Muscle layer of colon (tissue), 2 donors: ENCODE measurements around the gene TANGO6.
A peak's percentile ranks its signal among the peaks of the same experiment; 100 is the strongest.
"Not testable (repeated sequence)": the region's sequence is repeated elsewhere in the genome, so short reads cannot be mapped to it uniquely, and the experiment has no call there.

Source experiments
- H3K27ac ChIP-seq: one replicate; pipeline ENCODE4 v1.7.0; 2013; ENCODE audit warnings: low read depth, mild to moderate bottlenecking, low read length, moderate library complexity
- H3K27me3 ChIP-seq, 2 donors: one replicate each; pipeline ENCODE4 v1.7.0; 2013; ENCODE audit warnings: low read length in 2 of 2, mild to moderate bottlenecking in 2 of 2; ENCODE audit not compliant: insufficient read depth in 2 of 2, control insufficient read depth in 1 of 2
- H3K36me3 ChIP-seq: one replicate; pipeline ENCODE4 v1.7.0; 2013; ENCODE audit warnings: mild to moderate bottlenecking, low read length; ENCODE audit not compliant: insufficient read depth
- H3K4me1 ChIP-seq: one replicate; pipeline ENCODE4 v1.7.0; 2013; ENCODE audit warnings: mild to moderate bottlenecking, low read length; ENCODE audit not compliant: insufficient read depth
- H3K4me3 ChIP-seq, 2 donors: one replicate each; pipeline ENCODE4 v1.7.0; 2013; ENCODE audit warnings: low read length in 2 of 2, low read depth in 1 of 2, mild to moderate bottlenecking in 1 of 2, moderate library complexity in 1 of 2
- H3K9ac ChIP-seq: one replicate; pipeline ENCODE4 v1.7.0; 2013; ENCODE audit warnings: low read length
- H3K9me3 ChIP-seq: one replicate; pipeline ENCODE4 v1.7.0; 2013; ENCODE audit warnings: mild to moderate bottlenecking, low read length
- donor health status: abdominal sarcoma.
- donor health status: Adenocarcinoma of cecum.

The TANGO6 gene

GRCh38 chr16:69118468-69118867 lies 275.1 kb downstream of the TANGO6 start:
- Histone ChIP-seq H3K27me3 (no peaks in the 10 kb centered on the region), H3K9me3 (no peaks in the 10 kb centered on the region), H3K4me1 (peaks cover 7% of the 10 kb centered on the region), H3K4me3 (no peak overlapping the region), H3K36me3 (peaks cover 55% of the 10 kb centered on the region), H3K27ac (no peak overlapping the region), H3K9ac (no peak overlapping the region)

DNA sequence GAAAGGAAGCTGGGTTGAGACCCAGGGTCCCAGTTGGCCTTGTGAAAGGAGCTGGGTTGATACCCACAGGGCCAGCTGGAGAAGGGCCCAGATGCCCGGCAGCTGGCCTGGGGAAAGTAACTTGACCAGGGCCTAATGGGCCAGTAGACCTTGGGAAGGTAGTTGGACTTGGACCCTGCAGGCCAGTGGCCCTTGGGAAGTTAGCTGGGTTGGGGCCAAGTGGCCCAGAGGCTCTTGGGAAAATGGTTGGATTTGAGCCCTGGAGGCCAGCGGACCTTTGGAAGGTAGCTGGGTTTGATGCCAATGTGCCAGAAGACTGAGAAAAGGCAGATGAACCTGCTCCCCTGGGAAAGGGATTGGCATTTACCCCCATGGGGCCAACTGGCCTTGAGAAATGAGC lies 275.7 kb downstream of the TANGO6 start:
- H3K27me3 ChIP-seq = no peaks in the 10 kb centered on the region
- peaks cover 55% of the 10 kb centered on the region for H3K36me3 ChIP-seq
- no peak overlapping the region for H3K9ac ChIP-seq
- H3K9me3 ChIP-seq = no peaks in the 10 kb centered on the region
- peaks cover 7% of the 10 kb centered on the region for H3K4me1 ChIP-seq
- no peak overlapping the region for H3K4me3 ChIP-seq
- H3K27ac ChIP-seq = no peak overlapping the region

DNA sequence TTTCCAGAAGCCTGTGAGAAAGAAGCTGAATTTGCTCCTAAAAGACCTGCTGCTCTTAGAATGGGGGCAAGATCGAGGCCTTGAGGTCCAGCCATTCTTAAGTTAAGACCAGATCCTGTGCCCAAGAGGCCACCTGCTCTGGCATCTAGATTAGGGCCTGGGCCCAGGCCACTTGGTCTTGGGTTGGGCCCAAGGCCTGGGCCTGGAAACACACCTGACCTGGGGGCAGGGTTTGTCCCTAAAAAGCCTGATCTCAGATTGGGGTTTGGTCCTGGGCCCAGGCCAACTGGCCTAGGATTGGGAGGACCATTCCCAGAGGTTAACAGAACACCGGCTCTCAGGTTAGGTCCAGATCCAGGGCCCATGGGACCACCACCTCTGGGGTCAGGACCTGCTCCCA lies 276.2 kb downstream of the TANGO6 start:
- Histone ChIP-seq H3K9me3 (no peaks in the 10 kb centered on the region), H3K9ac (no peak overlapping the region), H3K27me3 (no peaks in the 10 kb centered on the region), H3K27ac (no peak overlapping the region), H3K4me3 (no peak overlapping the region), H3K36me3 (peaks cover 50% of the 10 kb centered on the region), H3K4me1 (peaks cover 7% of the 10 kb centered on the region)

GRCh38 chr16:69120096-69120664 lies 276.8 kb downstream of the TANGO6 start:
- Histone ChIP-seq H3K27me3 (no peaks in the 10 kb centered on the region), H3K4me1 (peaks cover 7% of the 10 kb centered on the region), H3K4me3 (no peak overlapping the region), H3K9ac (no peak overlapping the region), H3K36me3 (peaks cover 46% of the 10 kb centered on the region), H3K27ac (no peak overlapping the region), H3K9me3 (no peaks in the 10 kb centered on the region)

GRCh38 chr16:69123910-69124309 lies 280.6 kb downstream of the TANGO6 start:
- no peaks in the 10 kb centered on the region for H3K27me3 ChIP-seq
- peaks cover 9% of the 10 kb centered on the region for H3K4me1 ChIP-seq
- H3K4me3 ChIP-seq = no peak overlapping the region
- no peak overlapping the region for H3K27ac ChIP-seq
- no peaks in the 10 kb centered on the region for H3K9me3 ChIP-seq
- no peak overlapping the region for H3K9ac ChIP-seq
- H3K36me3 ChIP-seq = peaks cover 29% of the 10 kb centered on the region

DNA sequence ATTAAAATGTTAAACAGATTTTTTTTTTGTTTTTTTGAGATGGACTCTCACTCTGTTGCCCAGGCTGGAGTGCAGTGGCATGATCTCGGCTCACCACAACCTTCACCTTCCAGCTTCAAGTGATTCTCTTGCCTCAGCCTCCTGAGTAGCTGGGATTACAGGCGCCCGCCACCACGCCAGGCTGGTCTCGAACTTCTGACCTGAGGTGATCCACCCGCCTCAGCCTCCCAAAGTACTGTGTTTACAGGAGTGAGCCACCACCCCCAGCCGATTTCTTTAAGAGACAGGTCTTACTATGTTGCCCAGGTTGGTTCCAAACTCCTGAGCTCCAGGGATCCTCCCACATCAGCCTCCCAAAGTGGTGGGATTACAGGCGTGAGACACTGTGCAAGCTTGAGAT lies 281.1 kb downstream of the TANGO6 start:
- not testable (repeated sequence) for H3K27me3 ChIP-seq, H3K9me3 ChIP-seq, H3K4me1 ChIP-seq, H3K4me3 ChIP-seq, H3K9ac ChIP-seq, H3K27ac ChIP-seq
- H3K36me3 ChIP-seq = peaks cover 24% of the 10 kb centered on the region

DNA sequence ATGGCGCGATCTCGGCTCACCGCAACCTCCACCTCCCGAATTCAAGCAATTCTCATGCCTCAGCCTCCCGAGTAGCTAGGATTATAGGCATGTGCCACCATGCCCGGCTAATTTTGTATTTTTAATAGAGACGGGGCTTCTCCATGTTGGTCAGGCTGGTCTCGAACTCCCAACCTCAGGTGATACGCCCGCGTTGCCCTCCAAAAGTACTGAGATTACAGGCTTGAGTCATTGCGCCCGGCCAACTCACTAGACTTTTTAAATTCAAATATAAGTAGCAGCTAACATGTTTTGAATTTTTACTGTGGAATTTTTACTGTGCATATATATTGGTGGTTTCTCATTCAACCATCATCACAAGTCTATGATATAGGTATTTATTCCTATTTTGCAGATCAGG lies 281.6 kb downstream of the TANGO6 start:
- H3K27ac ChIP-seq, H3K4me1 ChIP-seq, H3K9me3 ChIP-seq, H3K4me3 ChIP-seq, H3K27me3 ChIP-seq, H3K9ac ChIP-seq: not testable (repeated sequence)
- H3K36me3 ChIP-seq = peaks cover 20% of the 10 kb centered on the region

GRCh38 chr16:69126221-69126620 lies 282.9 kb downstream of the TANGO6 start:
- no peak overlapping the region for H3K4me3 ChIP-seq
- no peak overlapping the region for H3K9ac ChIP-seq
- peaks cover 8% of the 10 kb centered on the region for H3K36me3 ChIP-seq
- no peaks in the 10 kb centered on the region for H3K9me3 ChIP-seq
- no peaks in the 10 kb centered on the region for H3K27me3 ChIP-seq
- H3K27ac ChIP-seq = no peak overlapping the region
- H3K4me1 ChIP-seq = peaks cover 14% of the 10 kb centered on the region

DNA sequence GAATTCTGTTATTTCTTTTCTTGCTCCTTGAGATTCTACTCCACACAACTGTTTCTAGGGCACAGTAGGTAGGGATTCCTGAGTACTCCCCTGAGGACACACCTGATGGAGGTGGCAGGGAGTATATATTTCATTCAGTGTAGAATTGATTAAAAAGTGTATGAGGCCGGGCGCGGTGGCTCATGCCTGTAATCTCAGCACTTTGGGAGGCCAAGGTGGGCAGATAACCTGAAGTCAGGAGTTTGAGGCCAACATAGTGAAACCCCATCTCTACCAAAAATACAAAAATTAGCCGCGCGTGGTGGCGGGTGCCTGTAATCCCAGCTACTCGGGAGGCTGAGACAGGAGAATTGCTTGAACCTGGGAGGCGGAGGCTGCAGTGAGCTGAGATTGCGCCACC lies 283.5 kb downstream of the TANGO6 start:
- H3K9me3 ChIP-seq, H3K36me3 ChIP-seq, H3K9ac ChIP-seq, H3K4me3 ChIP-seq, H3K27me3 ChIP-seq, H3K27ac ChIP-seq: not testable (repeated sequence)
- H3K4me1 ChIP-seq = peaks cover 14% of the 10 kb centered on the region

DNA sequence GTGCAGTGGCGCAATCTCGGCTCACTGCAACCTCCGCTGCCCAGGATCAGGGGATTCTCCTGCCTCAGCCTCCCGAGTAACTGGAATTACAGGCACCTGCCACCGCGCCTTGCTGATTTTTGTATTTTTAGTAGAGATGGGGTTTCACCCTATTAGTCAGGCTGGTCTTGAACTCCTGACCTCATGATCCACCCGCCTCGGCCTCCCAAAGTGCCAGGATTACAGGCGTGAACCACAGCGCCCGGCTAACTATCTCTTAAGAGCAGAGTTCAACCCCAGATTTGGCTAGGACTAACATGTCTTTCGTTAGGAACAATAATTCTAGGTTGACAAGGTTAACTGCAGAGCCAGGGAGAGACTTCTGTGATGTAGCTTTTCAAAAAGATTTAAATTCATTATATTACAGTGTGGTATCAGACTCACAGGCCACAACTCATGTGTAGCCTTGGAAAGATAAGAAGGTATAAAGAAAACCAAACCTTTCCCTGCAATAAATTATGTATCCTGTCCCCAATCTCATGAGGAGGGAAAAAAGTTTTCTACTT lies 284.7 kb downstream of the TANGO6 start:
- Histone ChIP-seq H3K9ac (no peak overlapping the region), H3K27ac (no peak overlapping the region)

DNA sequence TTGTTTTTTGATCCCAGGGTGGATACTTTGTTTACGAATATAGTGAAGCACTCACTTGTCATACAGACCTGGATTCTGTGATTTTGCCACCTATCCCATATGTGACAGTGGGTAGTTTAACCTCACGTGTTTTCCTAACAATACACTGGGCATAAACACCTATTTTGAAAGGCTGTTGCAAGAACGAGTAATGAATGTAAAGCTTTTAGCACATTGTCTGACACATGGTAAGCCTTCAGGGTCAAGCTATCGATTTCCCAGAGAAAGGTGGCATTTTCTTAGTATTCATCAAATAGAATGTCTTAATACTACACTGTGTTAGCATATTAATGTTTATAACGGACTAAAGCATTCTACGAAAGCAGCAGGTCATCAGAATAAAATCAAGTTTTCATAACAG lies 287.1 kb downstream of the TANGO6 start:
- Histone ChIP-seq H3K27me3 (no peaks in the 10 kb centered on the region), H3K4me1 (peaks cover 24% of the 10 kb centered on the region), H3K9me3 (no peaks in the 10 kb centered on the region), H3K9ac (no peak overlapping the region), H3K27ac (no peak overlapping the region), H3K4me3 (no peak overlapping the region), H3K36me3 (peaks cover 7% of the 10 kb centered on the region)

More for the DNA sequence above, 284.7 kb downstream of the TANGO6 start:
- peaks cover 17% of the 10 kb centered on the region for H3K4me1 ChIP-seq
- peaks cover 7% of the 10 kb centered on the region for H3K36me3 ChIP-seq
- H3K9me3 ChIP-seq = no peaks in the 10 kb centered on the region
- H3K27me3 ChIP-seq = no peaks in the 10 kb centered on the region
- H3K4me3 ChIP-seq = no peak overlapping the region

DNA sequence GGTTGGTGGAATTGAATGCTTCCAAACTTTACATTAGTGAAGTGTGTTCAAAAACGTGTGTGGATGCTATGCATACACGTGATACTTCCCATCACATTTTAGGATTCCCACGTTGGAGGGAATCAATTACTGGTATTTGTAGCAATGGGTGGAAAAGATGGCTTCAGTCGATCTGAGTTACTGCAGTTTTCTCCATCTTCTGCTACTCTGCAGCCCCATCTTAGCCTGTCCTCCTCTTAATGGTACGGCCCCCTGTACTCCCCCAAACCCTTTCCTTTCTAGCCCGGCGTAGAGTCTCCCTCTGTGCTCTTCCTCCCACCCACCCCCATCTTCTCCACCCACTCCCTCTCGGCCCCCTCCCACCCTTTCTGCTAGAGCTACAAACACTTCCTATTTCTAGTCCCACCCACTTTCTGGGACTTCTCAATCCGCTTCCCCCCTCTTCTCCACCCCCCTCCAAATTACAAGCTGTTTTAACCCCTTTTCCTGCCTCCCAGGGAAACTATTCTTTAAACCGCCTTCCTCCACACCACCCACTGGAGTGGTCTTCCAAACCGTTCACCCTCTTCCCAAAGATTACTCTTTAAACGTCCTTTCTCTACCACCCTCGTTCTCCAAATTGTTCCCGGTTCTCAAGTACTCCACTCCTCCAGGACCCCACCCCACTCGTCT lies 288.0 kb downstream of the TANGO6 start:
- Histone ChIP-seq H3K4me3 (peak overlapping the region; percentile 72 to 86), H3K27me3 (no peaks in the 10 kb centered on the region), H3K36me3 (peaks cover 3% of the 10 kb centered on the region), H3K4me1 (peaks cover 21% of the 10 kb centered on the region), H3K9ac (peak overlapping the region; percentile 72), H3K9me3 (no peaks in the 10 kb centered on the region), H3K27ac (peak overlapping the region; percentile 73)
